Renal cortex interstitium (tissue), 11 donors: Measurements from ENCODE around the gene MACF1. TPM values are rescaled to one million over a fixed set of nuclear protein-coding genes. Genes with fewer than 3 reads are reported as not detected.

Source experiments
- DNase-seq, 11 donors: peaks; one replicate each; pipeline ENCODE4 v3.0.0-alpha.2; 2013; ENCODE audit warnings: low read depth in 9 of 11, low spot score in 4 of 11; ENCODE audit errors: extremely low read depth in 1 of 11
- polyA plus RNA-seq, 3 donors: library from polyadenylated mRNA; unstranded; fragments of 120-200 nt; gene quantifications; one replicate each; pipeline ENCODE4 v1.2.1, GENCODE V29; 2013; ENCODE audit not compliant: insufficient read length in 3 of 3

MACF1 gene
- polyA plus RNA-seq, 3 donors: 252 to 274 (median 259) TPM

GRCh38 chr1:39368045-39368444, 163.6 kb downstream of the MACF1 start:
- no peak for DNase-seq

DNA sequence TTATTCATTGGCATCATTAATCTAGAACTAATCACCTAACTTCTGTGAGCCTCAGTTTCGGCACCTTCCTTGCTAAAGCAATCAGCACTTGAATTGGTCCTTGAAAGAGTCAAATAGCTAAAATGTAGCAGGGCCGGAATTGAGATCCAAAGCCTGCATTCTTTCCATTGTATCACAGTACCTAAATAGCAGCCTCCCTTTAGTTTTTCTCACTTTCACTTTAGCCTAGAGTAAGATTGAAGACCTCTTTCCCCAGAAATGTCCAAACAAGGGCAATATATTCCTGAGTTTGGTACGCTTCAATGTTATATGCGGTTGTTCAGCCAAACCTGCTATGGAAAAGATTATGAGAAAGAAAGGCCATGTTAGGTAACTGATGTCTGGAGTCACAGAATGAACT, 165.1 kb downstream of the MACF1 start:
- no peak for DNase-seq

DNA sequence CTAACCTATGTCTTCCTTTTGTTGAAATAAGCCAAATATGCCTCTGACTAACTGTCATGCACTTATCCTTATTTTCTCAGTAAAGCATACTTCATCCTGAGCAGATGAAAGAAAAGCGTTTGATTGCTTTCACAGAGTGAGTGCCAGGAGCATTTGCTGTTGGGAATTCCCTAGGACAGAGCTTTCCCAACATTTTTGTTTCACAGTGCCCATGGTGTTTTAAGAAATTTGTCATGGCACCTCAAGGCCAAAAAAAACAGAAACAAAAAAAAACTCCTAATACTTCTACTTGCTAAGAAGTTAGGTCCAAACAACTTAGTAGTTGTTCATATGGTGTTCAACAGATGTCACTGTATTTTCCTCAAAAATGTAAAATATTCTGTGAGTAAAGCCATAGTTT, 166.1 kb downstream of the MACF1 start:
- DNase-seq: no peak

- no peak for DNase-seq
Observed at GRCh38 chr1:39372105-39372504, 167.6 kb downstream of the MACF1 start.

DNA sequence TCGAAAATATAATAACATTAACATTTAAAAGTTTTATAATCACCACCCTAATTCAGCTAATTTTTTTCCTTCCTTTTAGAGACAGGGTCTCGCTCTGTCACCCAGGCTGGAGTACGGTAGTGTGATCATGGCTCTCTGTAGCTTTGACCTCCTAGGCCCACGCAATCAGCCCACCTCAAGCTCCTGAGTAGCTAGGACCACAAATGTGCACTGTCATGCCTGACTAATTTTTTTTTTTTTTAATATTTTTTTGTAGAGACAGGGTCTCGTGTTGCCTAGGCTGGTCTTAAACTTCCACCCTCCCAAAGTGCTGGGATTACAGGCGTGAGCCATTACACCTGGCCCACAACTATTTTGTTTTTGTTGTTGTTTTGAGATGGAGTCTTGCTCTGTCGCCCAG, 172.2 kb downstream of the MACF1 start:
- DNase-seq: no peak

GRCh38 chr1:39378377-39378776, 173.9 kb downstream of the MACF1 start:
- DNase-seq: no peak

- DNase-seq: no peak
Observed at GRCh38 chr1:39379187-39379586, 174.7 kb downstream of the MACF1 start.

DNA sequence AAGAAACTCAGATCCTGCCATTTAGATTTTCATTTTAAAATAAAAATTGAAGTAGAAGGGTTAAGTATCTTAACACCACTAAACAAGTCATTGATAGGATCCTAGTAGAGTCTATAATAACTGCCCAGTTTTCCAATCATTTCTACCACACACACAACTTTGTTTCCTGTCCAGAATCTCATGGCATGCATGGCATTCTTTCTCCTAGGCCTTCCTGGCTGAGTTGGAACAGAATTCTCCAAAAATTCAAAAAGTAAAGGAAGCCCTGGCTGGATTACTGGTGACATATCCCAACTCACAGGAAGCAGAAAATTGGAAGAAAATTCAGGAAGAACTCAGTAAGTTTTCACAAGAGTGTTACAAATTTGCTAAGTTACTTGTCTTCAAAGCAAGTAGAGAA, 175.5 kb downstream of the MACF1 start:
- no peak for DNase-seq

GRCh38 chr1:39381839-39382238, 177.3 kb downstream of the MACF1 start:
- DNase-seq: no peak

- no peak for DNase-seq
Observed at GRCh38 chr1:39384305-39384704, 179.8 kb downstream of the MACF1 start.

DNA sequence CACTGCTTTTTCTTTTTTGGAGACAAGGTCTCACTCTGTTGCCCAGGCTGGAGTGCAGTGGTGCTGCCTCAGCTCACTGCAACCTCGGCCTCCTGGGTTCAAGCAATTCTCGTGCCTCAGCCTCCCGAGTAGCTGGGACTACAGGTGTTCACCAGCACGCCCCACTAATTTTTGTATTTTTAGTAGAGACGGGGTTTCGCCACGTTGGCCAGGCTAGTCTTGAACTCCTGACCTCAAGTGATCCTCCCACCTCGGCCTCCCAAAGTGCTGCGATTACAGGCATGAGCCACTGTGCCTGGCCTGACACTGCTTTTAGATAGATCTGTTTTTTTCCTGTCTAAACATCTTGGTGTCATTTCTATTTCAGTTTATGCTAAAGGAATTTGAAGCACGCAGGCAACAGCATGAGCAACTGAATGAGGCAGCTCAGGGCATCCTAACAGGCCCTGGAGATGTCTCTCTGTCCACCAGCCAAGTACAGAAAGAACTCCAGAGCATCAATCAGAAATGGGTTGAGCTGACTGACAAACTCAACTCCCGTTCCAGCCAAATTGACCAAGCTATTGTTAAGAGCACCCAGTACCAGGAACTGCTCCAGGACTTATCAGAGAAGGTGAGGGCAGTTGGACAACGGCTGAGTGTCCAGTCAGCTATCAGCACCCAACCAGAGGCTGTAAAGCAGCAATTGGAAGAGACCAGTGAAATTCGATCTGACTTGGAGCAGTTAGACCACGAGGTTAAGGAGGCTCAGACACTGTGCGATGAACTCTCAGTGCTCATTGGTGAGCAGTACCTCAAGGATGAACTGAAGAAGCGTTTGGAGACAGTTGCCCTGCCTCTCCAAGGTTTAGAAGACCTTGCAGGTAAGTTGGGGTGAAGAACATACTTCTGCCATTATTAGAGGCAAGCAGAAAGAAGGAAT, 180.8 kb downstream of the MACF1 start:
- DNase-seq: no peak

GRCh38 chr1:39386997-39387396, 182.5 kb downstream of the MACF1 start:
- no peak for DNase-seq

DNA sequence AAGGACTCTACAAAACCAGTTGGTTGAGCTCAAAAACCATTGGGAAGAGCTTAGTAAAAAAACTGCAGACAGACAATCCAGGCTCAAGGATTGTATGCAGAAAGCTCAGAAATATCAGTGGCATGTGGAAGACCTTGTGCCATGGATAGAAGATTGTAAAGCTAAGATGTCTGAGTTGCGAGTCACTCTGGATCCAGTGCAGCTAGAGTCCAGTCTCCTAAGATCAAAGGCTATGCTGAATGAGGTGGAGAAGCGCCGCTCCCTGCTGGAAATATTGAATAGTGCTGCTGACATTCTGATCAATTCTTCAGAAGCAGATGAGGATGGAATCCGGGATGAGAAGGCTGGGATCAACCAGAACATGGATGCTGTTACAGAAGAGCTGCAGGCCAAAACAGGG, 183.0 kb downstream of the MACF1 start:
- no peak for DNase-seq

GRCh38 chr1:39391691-39392679, 187.5 kb downstream of the MACF1 start:
- DNase-seq: no peak

GRCh38 chr1:39392851-39393573, 188.5 kb downstream of the MACF1 start:
- DNase-seq: no peak

DNA sequence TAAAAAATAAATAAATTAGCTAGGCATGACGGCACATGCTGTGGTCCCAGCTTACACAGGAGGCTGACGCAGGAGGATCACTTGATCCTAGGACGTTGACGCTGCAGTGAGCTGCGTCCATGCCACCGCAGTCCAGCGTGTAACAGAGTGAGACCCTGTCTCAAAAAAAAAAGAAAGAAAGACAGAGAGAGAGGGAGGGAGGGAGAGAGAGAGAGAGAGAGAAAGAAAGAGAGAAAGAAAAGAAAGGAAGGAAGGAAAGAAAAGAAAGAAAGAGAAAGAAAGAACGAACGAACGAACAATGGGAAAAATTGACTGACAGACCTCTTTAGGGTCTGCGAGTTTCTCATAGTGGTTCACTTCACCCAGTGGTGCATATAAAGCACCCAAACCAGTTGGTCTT, 189.2 kb downstream of the MACF1 start:
- no peak for DNase-seq

DNA sequence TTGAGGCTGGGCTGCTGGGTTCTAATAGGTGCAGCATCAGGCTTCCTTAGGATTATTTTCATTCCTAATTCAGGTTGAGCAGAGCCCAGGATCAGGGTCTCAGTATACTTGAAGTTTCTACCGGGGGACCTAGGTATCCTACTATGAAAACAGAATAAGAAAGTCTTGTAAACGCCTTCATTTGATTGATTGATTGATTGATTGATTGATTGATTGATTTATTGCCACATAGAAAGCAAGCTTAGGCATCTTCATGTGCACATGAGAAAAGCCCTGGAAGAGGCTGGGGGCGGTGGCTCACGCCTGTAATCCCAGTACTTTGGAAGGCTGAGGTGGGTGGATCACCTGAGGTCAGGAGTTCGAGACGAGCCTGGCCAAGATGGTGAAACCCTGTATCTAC, 189.6 kb downstream of the MACF1 start:
- no peak for DNase-seq

DNA sequence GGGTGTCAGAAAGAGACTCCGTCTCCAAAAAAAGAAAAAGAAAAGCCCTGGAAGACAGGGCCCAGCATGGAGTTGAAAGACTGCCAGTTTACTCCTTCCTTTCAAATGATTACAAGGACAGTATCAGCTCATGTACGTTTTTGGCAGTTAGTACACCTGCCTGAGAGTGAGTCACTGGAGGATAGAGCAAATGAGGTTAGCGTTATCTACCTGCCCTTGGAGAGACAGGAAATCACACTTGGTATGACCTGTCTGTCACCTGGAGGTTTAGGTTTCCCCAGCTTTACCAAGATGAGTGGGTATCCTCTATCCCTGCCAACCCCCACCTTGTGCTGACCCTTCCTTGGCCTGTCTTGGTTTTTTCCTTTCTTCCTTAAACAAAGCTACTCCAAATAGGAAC, 190.1 kb downstream of the MACF1 start:
- DNase-seq: no peak

DNA sequence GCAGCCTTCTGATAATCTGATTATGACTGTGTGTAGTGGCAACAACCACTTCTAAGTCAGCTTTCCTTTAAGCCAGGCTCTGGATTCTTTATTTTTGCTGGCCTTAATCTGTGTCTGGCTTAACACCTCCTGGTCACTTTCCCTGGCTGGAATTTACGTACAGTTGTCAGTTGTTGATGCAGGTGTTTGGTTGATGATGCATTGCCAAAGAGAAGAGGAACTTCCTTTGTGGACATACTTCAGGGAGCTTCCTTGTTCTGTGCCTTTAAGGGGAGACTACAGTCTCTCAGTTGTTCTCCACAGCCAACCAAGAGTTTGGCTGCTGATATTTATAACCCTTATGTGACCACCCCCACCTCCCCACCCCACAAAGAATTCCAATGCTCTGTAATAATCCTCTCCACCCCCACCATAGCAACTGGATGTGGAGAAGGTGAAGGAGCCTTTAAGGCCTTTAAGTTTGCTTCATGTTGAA, 190.9 kb downstream of the MACF1 start:
- no peak for DNase-seq
